Activated CD8-positive, alpha-beta memory T cell treated with anti-CD3 and anti-CD28 coated beads for 48 hours (primary cell): ENCODE results near the gene GDPD3.
"Not testable (repeated sequence)": the region's sequence is repeated elsewhere in the genome, so short reads cannot be mapped to it uniquely, and the experiment has no call there.

Experiments
- DNase-seq, 3 experiments: peaks; one replicate each; pipeline ENCODE4 v3.0.0-alpha.2; 2020; ENCODE audit warnings: low read depth in 2 of 3, low spot score in 2 of 3

Gene GDPD3

DNA sequence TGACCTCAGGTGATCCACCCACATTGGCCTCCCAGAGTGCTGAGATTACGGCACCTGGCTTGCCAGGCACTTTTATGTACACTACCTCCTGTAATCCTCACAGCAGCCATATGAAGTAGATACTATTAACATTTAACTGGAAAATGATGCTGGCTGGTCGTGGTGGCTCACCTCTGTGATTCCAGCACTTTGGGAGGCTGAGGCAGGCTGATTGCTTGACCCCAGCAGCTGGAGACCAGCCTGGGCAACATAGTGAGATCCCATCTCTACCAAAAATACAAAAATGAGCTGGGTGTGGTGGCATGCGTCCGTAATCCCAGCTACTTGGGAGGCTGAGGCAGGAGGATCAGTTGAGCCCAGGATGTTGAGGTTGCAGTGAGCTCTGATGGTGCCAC lies 11.6 kb upstream of the GDPD3 start:
- DNase-seq, result no peak

DNA sequence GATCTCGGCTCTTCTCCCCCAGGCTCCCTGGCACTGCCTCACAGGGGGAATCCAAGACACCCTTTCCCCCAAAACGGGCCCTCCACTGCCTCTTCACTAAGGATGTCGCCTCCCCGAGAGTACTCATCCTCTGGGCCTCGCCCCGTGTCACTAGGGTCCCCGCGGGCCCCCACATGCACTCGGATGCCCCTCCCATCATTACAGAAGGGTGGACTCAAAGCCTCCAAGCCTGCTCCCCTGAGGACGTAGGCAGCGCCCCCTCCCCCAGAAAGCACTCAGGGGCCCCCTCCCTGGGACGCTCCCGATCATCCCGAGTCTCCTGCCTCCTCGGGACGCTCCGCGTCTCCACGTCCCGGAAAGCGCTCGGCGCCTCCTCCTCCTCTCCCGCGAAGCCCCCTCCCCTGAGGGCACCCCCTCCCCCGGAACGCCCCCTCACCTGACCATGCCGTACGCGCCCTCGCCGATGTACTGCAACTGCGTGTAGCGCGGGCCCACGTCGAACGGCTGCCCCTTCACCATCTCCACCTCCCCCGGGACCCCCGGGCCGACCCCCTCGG lies 9.3 kb upstream of the GDPD3 start:
- no peak for DNase-seq

DNA sequence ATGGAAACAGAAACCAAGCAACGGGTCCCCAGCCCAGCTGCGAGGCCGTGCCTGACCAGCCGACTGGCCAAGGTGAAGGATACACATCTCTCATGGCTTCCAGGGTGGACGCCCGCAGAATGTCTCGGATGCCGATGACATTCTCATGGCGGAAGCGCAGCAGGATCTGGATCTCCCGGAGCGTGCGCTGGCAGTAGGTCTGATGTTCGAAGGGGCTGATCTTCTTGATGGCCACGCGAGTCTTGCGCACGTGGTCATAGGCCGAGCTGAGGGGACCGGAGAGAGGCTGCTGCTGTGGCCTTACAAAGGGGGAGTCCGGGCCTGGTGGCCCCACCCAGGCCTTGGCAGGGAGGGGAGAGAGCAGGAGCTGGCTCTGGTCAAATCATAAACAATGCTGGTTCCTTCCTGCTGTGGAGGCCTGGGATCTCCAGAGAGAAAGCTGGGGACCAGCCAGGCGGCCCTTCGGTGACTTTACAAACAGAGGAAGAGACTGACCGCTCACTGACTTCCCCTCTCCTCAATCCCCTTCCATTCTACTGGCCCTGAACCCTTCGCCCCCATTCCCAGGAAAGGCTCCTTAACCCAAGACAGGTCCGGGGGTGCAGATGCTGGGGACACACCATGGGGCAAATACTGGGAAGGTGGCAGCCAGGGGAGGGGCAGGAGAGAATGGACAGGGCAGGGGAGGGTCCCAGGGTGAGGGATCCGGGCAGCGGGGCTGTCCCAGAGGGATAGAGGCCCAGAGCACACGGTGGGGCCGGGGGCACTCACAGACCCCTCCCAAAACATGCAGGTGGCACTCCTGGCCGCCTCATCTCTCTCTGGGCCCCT lies 8.6 kb upstream of the GDPD3 start:
- DNase-seq, result no peak

DNA sequence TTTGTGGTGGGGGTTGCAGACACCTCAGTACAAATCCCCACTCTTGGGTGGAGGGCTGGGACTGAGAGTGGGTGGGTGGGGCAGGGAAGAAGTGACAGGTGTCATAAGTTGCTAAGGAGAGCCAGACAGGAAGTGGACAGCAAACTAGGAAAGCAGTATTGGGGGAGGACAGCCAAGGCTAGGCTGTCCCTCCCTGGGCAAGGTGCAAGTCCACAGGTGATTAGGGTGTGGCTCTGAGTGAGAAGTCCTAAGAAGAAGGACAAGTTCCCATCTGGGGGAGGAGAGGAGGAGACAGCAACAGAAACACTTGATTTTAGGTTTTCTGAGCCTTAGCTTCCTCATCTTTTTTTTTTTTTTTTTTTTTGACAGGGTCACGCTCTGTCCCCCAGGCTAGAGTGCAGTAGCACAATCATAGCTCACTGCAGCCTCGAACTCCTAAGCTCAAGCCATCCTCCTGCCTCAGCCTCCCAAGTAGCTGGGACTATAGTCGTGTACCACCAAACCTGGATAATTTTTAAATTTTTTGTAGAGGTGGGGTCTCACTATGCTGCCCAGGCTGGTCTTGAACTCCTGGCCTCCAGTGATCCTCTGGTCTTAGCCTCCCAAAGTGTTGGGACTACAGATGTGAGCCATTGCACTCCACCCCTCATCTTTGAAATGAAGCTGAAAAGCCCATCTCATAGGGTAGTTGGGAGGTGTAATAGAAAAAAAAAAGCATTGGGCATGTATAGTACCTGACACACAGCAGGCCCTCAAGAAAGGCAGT lies 7.2 kb upstream of the GDPD3 start:
- no peak for DNase-seq

DNA sequence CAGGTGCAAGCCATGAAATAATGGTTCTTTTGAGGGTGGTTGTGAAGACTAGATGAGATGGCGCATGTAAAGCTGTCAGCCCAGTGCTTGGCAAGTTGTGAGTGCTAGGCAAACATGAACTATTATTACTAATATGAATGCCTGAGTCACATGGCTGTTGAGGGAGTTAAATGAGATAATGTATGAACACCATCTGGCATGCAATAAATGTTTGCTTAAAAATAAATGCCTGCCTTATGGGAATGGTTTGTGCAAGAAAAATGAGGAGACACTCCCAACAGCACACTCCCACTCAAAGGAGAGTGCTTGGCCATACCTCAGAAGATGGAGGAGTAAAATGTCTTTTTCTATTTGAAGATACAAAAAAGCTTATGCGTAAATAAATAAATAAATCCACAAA lies 6.1 kb upstream of the GDPD3 start:
- DNase-seq, result no peak

DNA sequence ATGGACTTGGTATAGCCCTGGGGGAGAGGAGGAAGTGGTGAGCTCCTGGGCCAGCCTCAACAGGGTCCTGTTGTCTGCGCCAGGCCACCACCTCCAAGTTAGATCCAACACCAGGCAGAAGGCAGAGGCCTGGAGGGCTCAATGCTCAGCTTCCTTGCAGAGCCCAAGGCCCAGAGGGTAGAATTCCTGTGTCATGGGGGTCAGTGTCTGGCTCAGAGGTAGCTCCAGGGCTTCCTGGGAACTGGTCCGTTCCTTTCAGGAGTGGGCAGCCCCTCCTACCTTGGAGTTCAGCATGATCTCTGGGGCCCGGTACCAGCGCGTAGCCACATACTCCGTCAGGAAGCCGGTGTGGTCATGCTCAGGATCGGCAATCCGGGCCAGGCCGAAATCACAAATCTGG lies 4.4 kb upstream of the GDPD3 start:
- DNase-seq, result no peak

DNA sequence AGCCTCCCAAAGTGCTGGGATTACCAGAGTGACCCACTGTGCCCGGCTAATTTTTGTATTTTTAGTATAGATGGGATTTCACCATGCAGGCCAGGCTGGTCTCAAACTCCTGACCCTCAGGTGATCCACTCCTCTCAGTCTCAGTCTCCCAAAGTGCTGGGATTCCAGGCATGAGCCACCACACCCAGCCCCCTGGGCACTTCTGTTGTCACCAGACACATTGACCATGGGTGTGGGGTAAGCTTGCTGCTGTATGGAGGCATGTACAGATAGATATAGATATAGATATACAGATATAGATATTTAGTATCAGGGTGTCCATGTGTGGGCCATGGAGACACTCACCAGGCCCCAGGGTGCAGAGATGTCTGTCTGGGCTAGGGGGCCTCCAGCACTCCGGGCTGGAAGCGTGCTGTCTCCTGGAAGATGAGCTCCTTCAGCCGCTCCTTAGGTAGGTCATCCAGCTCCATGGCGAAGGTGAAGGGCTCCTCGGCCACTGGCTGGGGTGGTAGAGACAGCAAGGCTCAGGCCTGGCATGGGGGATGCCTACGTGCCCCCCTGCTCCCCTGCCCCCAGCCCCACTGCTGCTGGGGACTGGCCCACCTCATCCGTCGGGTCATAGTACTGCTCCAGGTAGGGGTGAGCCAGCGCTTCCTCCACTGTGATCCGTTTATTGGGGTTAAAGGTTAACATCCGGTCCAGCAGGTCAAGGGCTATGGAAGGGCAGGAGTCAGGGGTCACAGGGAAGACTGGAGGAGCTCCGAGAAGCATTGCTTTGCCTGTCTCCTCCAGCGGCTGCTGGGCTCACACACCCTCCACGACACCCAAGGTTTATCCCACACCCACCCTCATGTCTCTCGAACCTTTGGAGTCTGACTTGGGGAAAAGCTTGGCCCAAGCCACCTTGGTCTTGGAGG lies 3.2 kb upstream of the GDPD3 start:
- no peak for DNase-seq

DNA sequence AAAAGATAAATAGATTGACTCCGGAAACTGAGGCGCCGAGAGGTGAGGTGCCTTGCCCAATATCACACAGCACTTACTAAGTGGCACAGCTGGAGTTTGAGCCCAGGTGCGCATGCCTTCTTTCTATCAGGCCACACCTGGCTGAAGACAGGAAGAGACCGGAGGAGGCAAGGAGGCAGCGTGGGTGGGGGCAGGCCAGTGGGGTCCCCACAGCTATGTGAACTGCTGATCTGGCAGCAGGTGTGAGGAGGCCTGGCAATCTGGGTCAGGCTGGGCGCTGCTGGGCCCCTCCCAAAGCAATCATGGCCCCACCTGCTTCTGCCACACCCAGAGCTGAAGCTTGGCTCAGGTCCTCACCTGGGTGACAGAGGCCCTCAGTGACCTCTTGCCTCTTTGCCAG lies 1.9 kb upstream of the GDPD3 start:
- DNase-seq, result no peak

DNA sequence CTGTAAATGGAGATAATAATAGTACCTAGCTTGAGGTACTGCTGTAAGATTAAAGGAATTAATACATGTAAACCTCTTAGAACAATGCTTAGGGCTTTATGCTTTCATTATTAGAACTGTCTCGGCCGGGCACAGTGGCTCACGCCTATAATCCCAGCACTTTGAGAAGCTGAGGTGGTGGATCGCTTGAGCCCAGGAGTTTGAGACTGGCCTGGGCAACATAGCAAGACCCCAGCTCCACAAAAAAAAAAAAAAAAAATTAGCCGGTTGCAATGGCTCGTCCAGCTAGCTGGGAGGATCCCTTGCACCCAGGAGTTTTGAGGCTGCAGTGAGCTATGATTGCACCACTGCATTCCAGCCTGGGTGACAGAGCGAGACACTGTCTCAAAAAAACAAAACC lies 1.5 kb upstream of the GDPD3 start:
- not testable (repeated sequence) for DNase-seq

DNA sequence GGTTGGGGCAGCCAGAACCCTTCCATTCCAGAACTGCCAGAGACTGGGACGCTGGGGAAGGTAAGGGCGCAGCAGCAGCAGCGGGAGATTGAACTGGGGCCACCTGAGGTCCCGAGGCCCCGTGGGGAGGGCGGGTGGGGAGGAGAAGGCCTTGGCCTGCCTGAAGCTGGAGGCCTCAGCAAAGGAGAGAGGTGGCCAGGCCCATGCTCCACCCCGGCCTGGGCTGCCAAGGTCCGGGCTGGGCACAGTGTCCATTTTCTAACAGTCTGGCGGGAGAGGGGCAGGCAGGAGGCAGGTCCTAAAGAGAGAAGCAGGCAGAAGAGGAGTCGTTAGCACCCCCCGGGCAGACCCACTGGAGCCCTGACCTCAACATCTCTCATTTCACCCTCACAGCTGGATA lies 1.1 kb upstream of the GDPD3 start:
- DNase-seq, result no peak

DNA sequence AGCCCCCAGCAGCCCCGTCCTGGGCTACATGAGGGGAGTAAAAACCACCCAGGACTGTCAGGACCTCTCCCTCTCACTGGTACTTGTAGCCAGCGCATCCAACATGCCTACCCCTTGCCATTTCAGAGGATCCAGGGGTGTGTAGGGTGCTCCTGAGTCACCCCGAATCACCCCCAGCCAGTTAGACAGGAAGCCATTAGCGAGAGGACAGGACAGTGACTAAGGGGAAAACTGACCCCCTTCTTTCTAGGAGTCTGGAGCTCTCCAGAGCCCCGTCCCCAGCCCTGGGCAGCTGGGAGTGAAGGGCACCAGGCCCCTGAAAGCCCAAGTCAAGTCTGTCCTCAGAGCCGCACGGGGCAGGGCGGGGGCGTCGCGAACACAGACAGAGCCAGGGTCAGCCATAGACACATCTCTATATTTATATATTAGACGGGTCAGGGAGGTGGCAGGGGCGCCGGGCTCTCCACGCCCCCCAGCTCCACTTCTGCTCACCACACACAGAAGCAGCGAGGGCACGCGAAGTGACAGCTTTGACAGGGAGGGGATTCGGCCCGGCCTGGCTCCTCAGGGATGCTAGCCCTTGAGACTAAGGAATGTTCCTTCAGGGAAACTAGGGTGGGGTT lies 485 bp upstream of the GDPD3 start:
- DNase-seq, result no peak

DNA sequence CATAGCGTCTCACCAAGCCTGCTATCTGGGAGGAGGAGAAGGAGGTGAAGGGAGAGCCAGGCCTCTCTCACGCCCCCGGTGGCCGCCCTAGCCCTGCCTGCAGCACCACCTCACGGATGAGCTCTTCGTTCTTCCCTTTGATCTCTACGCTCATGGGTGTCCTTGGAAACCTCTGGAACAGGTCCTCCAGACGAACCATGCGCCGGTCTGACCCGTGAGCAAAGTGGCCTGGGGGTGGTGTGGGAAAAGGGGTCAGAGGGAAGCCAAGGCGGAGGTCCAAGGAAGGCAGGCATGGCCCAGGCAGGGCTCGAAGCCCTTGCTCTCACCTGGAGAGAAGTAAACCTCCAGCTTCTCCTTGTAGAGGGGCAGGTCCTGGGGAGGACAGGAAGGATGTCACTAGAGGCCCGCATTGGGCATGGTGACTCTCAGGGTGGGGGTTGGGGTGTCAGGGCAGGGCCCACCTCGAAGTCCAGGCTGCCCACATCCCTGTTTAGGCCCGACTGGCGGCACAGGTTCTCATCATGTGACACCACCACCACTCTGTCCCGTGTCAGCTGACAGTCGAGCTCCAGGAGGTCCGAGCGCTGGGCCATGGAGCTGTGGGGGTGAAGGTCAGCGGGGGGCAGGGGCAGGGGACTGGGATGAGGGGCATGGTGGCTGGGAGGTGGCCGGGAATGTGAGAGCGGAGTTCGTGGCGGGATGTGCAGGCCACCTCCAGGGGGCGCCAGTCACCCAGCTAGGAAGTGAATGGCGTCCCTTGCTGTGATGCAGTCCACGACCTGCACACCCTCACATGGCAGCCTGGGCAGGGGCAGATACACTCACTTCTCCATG lies 923 bp downstream of the GDPD3 start:
- DNase-seq, result peak in 2 of 3 experiments; percentile 48 to 57

DNA sequence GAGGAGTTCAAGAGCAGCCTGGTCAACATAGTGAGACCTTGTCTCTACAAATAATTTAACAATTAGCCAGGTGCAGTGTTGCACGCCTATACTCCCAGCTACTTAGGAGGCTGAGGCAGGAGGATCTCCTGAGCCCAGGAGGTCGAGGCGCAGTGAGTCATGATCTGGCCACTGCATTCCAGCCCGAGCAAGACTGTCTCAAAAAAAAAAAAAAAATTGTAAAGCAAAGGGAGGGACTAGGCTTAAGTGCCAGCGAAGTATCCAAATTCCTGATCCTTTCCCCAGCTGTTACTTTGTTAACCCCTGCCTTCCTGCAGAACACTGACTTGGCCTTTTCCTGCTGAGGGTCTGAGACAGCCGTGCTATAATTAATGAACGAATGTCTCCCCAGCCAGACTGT lies 2.7 kb downstream of the GDPD3 start:
- no peak for DNase-seq

DNA sequence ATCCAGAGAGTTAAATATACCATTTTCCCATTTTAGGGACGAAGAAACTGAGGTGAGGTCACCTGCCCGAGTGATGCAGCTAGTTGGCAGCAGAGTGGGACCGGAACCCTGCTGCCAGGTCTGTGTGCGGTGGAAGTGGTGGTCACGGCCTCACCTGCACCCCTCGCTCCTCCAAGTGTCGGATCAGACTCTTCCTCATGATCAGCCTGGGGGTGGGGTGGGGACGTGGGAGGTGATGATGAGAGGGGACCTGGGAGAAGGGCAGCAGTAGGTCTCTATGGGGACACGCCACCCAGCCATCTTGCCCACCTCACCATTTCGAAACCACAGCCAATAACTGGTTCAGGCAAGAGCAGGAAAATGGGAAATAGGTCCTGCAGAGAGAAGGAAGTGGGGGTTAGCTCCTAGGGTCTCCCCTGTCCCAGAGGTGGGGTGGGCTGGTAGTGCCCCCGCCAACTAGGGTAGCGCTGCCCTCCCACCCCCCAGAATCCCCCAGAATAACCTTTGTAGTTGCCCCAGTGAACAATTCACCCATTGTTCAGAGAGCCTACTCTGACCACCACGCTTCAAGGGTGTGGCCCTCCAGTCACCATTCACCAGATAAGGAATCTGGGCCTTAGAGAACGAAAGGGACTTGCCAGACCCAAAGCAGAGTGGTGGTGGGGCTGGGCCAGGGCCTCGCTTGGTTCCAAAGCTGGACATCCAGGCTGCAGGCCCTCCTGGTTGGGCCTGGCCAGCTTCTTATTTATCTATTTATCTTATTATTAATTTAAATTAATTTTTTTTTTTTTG lies 5.1 kb downstream of the GDPD3 start:
- DNase-seq, result no peak

DNA sequence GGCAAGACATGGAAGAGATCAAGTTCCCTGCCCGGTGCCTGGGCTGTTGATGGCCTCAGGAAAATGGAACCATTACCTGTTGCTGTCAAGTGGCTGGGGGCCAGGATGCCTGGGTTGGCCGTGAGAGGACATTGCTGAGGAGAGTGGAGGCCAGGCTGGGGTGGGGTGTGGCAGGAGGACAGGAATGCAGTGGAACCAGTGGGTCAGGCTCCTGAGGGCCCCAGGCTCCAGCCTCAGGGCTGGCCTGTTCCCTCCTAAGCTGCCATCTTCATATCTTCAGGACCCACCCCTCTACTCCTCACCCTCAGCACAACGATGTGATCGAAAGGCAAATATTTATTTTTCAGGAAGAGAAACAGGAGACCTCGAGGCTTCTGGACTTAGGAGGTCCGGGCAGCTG lies 8.8 kb downstream of the GDPD3 start:
- no peak for DNase-seq

DNA sequence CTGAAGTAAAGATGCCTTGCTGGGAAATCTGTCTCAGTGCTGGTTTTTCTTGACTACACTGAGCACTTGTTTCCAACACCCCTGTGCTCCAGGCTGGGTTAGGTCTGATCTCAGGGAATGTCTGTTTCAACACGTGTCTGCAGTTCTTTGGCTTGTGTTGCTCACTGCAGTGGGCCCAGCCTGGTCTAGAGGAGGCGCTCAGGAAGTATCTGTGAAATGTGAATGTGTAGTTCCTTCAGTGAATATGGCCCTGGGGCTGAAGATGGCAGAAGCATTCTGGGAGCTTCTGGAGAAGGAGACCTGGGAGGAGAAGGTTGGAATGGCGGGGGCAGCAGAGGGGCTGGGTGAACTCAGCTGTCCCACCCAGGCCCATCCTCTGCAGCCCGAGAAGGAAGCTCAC lies 9.2 kb downstream of the GDPD3 start:
- no peak for DNase-seq

DNA sequence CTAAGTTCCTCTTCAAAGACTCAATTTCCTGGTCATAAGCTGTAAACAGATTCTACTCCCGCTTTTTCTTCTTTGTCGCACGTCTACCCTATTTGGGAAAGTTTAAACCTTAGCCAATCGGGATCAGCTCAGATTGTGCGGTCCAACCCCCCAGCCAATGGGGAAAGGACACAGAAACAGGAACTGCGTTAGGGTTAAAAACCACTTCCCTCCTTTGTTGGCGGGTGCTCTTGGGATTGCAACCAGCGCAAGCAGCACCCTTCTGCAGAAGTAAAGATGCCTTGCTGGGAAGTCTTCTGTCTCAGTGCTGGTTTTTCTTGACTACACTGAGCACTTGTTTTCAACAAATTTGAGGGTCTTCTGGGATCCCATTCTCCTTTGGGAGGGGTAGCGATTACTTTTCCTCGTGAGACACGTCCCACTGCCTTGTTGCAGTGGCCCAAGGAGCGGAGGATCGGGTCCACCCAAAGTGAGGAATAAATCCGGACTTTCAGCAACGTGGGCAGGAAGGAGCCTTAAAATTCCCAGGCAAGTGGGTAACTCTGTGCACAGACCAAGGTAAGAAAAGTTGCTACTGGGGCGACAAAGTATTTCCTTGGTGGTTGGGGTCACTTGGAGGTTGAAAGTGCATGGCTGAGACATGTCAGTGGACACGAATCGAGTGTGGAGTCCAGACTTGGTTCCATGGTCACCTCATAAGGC lies 16.3 kb downstream of the GDPD3 start:
- no peak for DNase-seq

DNA sequence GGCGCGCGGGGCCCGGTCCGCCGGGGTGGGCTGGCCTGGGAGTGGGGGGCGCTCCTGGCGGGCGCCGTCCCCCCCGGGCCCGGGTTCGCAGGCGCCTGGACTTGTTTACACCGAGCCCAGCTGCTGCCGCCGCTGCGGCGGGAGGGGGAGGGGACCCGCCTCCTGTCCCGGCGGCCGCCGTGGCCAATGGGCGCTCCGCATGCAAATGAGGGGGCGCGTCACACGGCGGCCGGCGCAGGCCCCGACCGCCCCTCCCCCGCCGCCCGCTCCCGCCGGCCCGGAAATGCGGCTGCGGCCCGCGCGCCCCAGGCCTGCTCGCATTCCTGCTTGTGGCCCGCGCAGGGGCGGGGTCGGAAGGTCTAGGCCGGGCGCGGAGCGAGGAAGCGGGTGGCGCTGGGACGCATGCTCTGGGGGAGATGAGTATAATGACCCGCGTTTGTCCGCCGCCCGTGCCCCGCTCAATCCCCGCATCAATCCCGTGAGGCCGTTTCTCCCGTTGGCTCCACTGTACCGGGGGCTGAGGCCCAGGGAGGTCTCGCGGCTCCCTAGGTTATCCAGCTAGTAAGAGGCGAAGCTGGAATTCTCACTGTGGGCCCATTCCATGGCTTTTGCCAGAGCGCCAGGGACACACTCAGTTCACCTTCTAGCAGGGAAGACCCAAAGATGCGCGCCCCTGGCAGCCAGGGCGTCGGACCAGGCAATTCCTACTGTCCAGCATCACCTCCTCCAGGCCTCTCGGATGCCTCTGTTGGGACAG lies 17.1 kb downstream of the GDPD3 start, which contains the start of gene YPEL3:
YPEL3 (minus strand) TSS at position 109 of the 757 bp plus-strand sequence. CDS start 731 bp downstream, outside the sequence.
- DNase-seq, result peak; percentile 61 to 82 (median 70)
